ENCODE data around the gene SYDE1.

The SYDE1 gene

DNA sequence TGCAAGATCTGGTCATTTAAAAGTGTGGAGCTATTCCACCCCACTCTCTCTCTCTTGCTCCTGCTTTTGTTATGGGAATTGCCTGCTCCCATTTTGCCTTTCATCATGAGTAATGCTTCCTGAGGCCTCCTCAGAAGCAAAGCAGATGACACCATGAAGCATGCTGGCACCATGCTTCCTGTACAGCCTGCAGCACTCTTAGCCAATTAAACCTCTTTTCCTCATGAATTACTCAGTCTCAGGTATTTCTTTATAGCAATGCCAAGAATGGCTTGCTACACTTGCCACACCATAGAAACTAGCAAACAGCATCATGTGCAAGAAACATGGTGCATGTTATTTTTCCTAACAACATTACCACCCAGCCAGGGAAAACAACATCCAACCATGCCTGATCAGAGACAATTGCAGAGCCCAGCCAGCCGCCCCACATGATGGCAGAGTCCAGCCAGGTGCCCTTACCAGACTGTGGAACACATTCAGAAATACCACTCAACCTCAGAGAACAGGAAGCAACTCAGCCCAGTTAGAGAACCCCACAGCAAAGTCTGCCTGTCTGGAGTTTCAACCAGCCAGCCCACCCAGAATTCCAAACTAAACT is 36.9 kb downstream of the SYDE1 start:
- TF ChIP-seq, protein P1, sequence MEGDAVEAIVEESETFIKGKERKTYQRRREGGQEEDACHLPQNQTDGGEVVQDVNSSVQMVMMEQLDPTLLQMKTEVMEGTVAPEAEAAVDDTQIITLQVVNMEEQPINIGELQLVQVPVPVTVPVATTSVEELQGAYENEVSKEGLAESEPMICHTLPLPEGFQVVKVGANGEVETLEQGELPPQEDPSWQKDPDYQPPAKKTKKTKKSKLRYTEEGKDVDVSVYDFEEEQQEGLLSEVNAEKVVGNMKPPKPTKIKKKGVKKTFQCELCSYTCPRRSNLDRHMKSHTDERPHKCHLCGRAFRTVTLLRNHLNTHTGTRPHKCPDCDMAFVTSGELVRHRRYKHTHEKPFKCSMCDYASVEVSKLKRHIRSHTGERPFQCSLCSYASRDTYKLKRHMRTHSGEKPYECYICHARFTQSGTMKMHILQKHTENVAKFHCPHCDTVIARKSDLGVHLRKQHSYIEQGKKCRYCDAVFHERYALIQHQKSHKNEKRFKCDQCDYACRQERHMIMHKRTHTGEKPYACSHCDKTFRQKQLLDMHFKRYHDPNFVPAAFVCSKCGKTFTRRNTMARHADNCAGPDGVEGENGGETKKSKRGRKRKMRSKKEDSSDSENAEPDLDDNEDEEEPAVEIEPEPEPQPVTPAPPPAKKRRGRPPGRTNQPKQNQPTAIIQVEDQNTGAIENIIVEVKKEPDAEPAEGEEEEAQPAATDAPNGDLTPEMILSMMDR (IDR thresholded peaks at IDR 0.05; ENCODE audit: insufficient read depth, missing control alignments) = no peak
- FAIRE-seq (no peak), DNase-seq (ENCODE audit: insufficient read length, low spot score) (no peak)

DNA sequence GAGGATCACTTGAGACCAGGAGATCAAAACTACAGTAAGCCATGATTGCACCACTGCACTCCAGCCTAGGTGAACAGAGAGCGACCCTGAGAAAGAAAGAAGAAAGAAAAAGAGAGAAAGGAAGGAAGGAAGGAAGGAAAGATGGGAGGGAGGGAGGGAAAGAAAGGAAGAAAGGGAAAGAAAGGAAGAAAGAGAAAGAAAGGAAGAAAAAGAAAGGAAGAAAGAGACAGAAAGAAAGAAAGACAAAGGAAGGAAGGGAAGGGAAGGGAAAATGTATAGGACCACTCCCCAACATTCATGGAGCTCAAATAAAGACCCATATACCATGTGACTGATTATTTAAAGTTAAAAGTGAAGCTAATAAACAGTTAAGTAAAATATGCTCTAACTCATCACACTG is 39.9 kb downstream of the SYDE1 start:
- no peak for DNase-seq (ENCODE audit: insufficient read length, low spot score)
- no peak for FAIRE-seq
- TF ChIP-seq, protein P1 (IDR thresholded peaks at IDR 0.05; ENCODE audit: insufficient read depth, missing control alignments) = no peak

DNA sequence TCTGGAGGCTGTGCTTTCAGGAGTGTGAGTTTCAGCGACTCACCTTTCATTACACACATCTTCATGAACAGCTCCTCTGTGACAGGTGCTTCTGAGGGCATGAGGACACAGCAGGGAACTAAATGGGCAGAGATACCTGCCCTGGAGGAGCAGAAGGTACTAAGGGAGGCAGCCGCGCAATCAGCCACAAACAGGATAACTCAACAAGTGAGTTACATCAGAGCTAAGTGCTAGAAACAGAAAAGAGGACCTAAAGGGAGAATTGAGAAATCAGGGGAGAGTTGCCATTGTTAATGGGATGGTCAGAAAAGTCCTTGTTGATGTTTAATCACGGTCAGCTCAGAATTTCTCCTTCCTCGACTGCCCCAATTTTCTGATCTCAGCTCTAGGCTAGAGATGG is 42.5 kb downstream of the SYDE1 start:
- no peak for DNase-seq (ENCODE audit: insufficient read length, low spot score)
- FAIRE-seq = no peak
- TF ChIP-seq, protein P1 (IDR thresholded peaks at IDR 0.05; ENCODE audit: insufficient read depth, missing control alignments) = no peak

DNA sequence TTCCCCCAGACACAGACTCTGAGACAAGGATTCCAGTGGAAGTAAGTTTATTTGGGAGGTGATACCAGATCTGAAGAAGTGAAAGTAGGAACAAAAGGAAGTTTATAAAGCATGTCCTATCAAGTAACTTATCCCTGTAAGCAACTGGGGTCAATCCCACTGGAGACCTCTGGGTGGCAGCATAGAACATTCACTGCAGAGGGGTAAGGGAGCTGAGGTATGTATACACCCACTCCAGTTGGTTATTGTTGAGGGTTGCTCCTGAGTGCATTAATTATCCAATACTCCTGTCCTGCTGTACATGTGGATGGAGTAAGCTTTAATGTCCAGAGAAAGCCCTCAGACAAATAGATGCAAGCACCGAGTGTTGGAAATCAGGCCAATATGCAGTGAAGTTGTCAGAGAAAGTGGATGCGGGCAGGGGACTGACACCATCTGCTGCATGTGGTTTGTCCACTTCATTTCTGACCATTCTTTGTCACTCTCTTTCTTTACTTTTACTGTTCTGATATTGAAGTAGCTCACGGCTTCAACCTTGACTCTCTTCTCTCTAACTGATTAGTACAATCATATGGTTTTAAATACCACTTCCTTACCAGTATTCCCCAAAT is 46.9 kb downstream of the SYDE1 start:
- TF ChIP-seq, protein P1 (IDR thresholded peaks at IDR 0.05; ENCODE audit: insufficient read depth, missing control alignments) = peak; percentile 43
- FAIRE-seq = no peak
- DNase-seq (ENCODE audit: insufficient read length, low spot score) = no peak

DNA sequence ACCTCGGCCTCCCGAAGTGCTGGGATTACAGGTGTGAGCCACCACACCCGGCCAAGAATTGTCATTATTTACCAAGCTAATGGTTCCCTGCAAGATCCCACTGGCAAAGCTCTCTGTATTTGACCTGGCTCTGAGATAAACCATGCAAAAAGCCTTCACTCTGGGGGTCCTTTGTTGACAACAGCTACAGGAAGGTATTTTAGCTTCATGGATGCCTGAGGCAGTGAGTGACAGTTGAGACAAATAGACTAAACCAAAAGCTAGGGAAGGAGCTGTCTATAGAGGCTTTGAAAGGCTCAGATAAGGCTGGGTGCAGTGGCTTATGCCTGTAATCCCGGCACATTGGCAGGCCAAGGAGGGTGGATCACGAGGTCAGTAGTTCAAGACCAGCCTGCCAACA is 48.1 kb downstream of the SYDE1 start:
- no peak for FAIRE-seq
- TF ChIP-seq, protein P1 (IDR thresholded peaks at IDR 0.05; ENCODE audit: insufficient read depth, missing control alignments) = no peak

DNA sequence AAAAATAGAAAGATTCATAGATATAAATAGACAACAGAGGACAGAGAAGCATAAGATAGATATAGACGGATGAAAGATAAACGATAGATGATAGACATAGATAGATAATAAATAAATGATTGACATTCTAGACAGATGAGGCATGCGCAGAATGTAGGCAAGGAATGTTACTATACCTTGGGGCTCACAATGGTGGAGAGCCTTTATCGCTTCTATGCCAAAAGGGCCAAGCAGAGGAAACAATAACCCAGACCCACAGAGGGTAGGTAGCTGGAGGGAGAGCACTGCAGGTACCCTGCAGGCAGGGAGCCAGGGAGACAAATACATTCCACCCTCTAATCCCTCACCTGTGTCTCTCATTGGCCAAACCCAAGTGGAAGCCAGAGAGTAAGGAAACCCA is 49.2 kb downstream of the SYDE1 start:
- FAIRE-seq = no peak
- DNase-seq (ENCODE audit: insufficient read length, low spot score) = no peak
- TF ChIP-seq, protein P1 (IDR thresholded peaks at IDR 0.05; ENCODE audit: insufficient read depth, missing control alignments) = no peak

More for the DNA sequence above, 48.1 kb downstream of the SYDE1 start:
- no peak for DNase-seq (ENCODE audit: insufficient read length, low spot score)

DNA sequence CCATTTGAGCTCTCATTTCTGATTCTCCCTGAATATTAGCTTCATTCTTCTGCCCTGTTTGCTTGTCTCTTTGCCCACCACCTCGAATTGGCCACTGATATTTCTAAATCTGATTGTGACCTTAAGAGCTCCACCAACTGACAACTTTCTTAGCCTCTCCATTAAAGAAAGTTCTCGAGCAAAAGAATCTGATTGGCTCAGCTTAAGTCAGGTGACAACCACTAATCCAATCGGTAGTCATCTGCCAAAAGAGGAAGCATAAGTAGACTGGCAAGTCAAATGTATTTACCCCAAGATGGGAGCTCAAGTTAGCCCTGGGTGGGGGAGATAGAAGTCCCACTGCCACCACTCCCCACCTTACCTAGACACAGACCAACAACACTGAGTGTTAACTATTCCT is 52.0 kb downstream of the SYDE1 start:
- TF ChIP-seq, protein P1 (IDR thresholded peaks at IDR 0.05; ENCODE audit: insufficient read depth, missing control alignments) = no peak
- DNase-seq (ENCODE audit: insufficient read length, low spot score) (no peak), FAIRE-seq (no peak)
